ENCODE data around the gene PLEKHA7. TPM values are rescaled to one million over a fixed set of nuclear protein-coding genes. Genes with fewer than 3 reads are reported as not detected.

PLEKHA7 gene
- total RNA-seq, 2 donors from 2014 or later = 17.5 to 21.9 TPM

- H3K9ac ChIP-seq (ENCODE audit: extremely low read depth, low read length, poor library complexity, severe bottlenecking) = no peak overlapping the region
- no peaks in the 10 kb centered on the region for H3K4me1 ChIP-seq (ENCODE audit: control insufficient read depth, insufficient read depth, low read length)
- 40 to 75% methylated on average over 1 of the region's 1 CpG for WGBS, 2 experiments (ENCODE audit: insufficient coverage in 1 of 2, insufficient read length in 1 of 2)
- Mint-ChIP-seq H3K27ac (no peak overlapping the region), H3K9me3 (no peaks in the 10 kb centered on the region), H3K4me1 (no peaks in the 10 kb centered on the region), H3K27me3 (ENCODE audit: insufficient read depth) (peaks cover 12% of the 10 kb centered on the region), H3K36me3 (ENCODE audit: low read depth) (no peaks in the 10 kb centered on the region), H3K4me3 (no peak overlapping the region)
- no peaks in the 10 kb centered on the region for H3K9me3 ChIP-seq (ENCODE audit: control insufficient read depth, low read length)
- TF ChIP-seq, protein P1, sequence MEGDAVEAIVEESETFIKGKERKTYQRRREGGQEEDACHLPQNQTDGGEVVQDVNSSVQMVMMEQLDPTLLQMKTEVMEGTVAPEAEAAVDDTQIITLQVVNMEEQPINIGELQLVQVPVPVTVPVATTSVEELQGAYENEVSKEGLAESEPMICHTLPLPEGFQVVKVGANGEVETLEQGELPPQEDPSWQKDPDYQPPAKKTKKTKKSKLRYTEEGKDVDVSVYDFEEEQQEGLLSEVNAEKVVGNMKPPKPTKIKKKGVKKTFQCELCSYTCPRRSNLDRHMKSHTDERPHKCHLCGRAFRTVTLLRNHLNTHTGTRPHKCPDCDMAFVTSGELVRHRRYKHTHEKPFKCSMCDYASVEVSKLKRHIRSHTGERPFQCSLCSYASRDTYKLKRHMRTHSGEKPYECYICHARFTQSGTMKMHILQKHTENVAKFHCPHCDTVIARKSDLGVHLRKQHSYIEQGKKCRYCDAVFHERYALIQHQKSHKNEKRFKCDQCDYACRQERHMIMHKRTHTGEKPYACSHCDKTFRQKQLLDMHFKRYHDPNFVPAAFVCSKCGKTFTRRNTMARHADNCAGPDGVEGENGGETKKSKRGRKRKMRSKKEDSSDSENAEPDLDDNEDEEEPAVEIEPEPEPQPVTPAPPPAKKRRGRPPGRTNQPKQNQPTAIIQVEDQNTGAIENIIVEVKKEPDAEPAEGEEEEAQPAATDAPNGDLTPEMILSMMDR (conservative IDR thresholded peaks at IDR 0.05) = no peak
- peaks cover 17% of the 10 kb centered on the region for H3K27me3 ChIP-seq (ENCODE audit: control insufficient read depth, insufficient read depth, low read length, poor library complexity, severe bottlenecking)
- no peaks in the 10 kb centered on the region for H3K36me3 ChIP-seq (ENCODE audit: control insufficient read depth, insufficient read depth, low read length)
- no peak overlapping the region for H3K27ac ChIP-seq (ENCODE audit: low read depth, low read length)
- DNase-seq = no peak
- no peak overlapping the region for H3K4me3 ChIP-seq (ENCODE audit: low read length)
Observed at GRCh38 chr11:17020831-17021230, 6.6 kb upstream of the PLEKHA7 start.

- H3K4me3 ChIP-seq (ENCODE audit: low read length) = no peak overlapping the region
- H3K9ac ChIP-seq (ENCODE audit: extremely low read depth, low read length, poor library complexity, severe bottlenecking) = no peak overlapping the region
- TF ChIP-seq, protein P1 (conservative IDR thresholded peaks at IDR 0.05) = no peak
- H3K9me3 ChIP-seq (ENCODE audit: control insufficient read depth, low read length) = no peaks in the 10 kb centered on the region
- no peak for DNase-seq
- H3K27me3 ChIP-seq (ENCODE audit: control insufficient read depth, insufficient read depth, low read length, poor library complexity, severe bottlenecking) = peaks cover 30% of the 10 kb centered on the region
- no peaks in the 10 kb centered on the region for H3K36me3 ChIP-seq (ENCODE audit: control insufficient read depth, insufficient read depth, low read length)
- H3K27me3 Mint-ChIP-seq (ENCODE audit: insufficient read depth) = peaks cover 24% of the 10 kb centered on the region
- H3K27ac Mint-ChIP-seq = no peak overlapping the region
- no peaks in the 10 kb centered on the region for H3K36me3 Mint-ChIP-seq (ENCODE audit: low read depth)
- H3K4me1 Mint-ChIP-seq = peaks cover 5% of the 10 kb centered on the region
- H3K27ac ChIP-seq (ENCODE audit: low read depth, low read length) = no peak overlapping the region
- no peaks in the 10 kb centered on the region for H3K9me3 Mint-ChIP-seq
- H3K4me3 Mint-ChIP-seq = no peak overlapping the region
- no peaks in the 10 kb centered on the region for H3K4me1 ChIP-seq (ENCODE audit: control insufficient read depth, insufficient read depth, low read length)
- WGBS, 2 experiments (ENCODE audit: insufficient coverage in 1 of 2, insufficient read length in 1 of 2) = 74 to 89% methylated on average over 1 of the region's 1 CpG
Observed at GRCh38 chr11:17019232-17019631, 5.0 kb upstream of the PLEKHA7 start.

DNA sequence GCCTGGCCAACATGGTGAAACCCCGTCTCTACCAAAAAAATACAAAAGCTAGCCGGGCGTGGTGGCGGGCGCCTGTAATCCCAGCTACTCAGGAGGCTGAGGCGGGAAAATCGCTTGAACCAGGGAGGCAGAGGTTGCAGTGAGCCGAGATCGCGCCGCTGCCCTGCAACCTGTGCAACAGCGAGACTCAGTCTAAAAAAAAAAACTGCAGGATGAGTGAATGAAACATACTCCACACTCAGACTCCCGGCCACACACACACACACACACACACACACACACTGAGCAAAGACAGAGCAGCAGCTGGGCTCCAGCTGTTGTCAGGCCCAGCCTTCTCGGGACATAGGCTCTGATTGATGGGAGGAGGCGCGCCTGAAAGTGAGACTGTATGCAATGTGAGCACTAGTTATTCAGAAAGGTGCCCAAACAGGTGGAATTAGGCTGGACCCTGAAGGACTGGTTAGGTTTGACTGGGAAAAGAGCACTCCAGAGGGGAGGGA lies 1.5 kb upstream of the PLEKHA7 start:
- no peak overlapping the region for H3K4me3 ChIP-seq (ENCODE audit: low read length)
- 86 to 97% methylated on average over 9 to 15 of the region's 16 CpGs for WGBS, 2 experiments (ENCODE audit: insufficient coverage in 1 of 2, insufficient read length in 1 of 2)
- Mint-ChIP-seq H3K4me3 (no peak overlapping the region), H3K36me3 (ENCODE audit: low read depth) (no peaks in the 10 kb centered on the region), H3K4me1 (peaks cover 5% of the 10 kb centered on the region), H3K9me3 (no peaks in the 10 kb centered on the region), H3K27ac (no peak overlapping the region), H3K27me3 (ENCODE audit: insufficient read depth) (peaks cover 24% of the 10 kb centered on the region)
- no peak overlapping the region for H3K27ac ChIP-seq (ENCODE audit: low read depth, low read length)
- no peaks in the 10 kb centered on the region for H3K4me1 ChIP-seq (ENCODE audit: control insufficient read depth, insufficient read depth, low read length)
- TF ChIP-seq, protein P1 (conservative IDR thresholded peaks at IDR 0.05) = no peak
- no peak for DNase-seq
- no peaks in the 10 kb centered on the region for H3K36me3 ChIP-seq (ENCODE audit: control insufficient read depth, insufficient read depth, low read length)
- no peak overlapping the region for H3K9ac ChIP-seq (ENCODE audit: extremely low read depth, low read length, poor library complexity, severe bottlenecking)
- H3K9me3 ChIP-seq (ENCODE audit: control insufficient read depth, low read length) = no peaks in the 10 kb centered on the region
- H3K27me3 ChIP-seq (ENCODE audit: control insufficient read depth, insufficient read depth, low read length, poor library complexity, severe bottlenecking) = peaks cover 61% of the 10 kb centered on the region
